RKO (cell line): ENCODE measurements around the gene OLFML2B.

Source experiments
- DNase-seq: peaks from one replicate; pipeline ENCODE4 v3.0.0-alpha.2; 2016; ENCODE audit warnings: low spot score

The OLFML2B gene

GRCh38 chr1:162006081-162006480 lies 17.6 kb downstream of the OLFML2B start:
- DNase-seq = no peak

- no peak for DNase-seq
These were observed 19.2 kb downstream of the OLFML2B start for GRCh38 chr1:162004441-162004950.

- no peak for DNase-seq
These were observed 19.8 kb downstream of the OLFML2B start for GRCh38 chr1:162003830-162004215.

- DNase-seq = no peak
These were observed 20.4 kb downstream of the OLFML2B start for GRCh38 chr1:162003061-162003829.

GRCh38 chr1:162000053-162000420 lies 23.6 kb downstream of the OLFML2B start:
- DNase-seq = no peak

GRCh38 chr1:161999301-162000052 lies 24.2 kb downstream of the OLFML2B start:
- no peak for DNase-seq

- no peak for DNase-seq
These were observed 24.9 kb downstream of the OLFML2B start for GRCh38 chr1:161998811-161999210.

GRCh38 chr1:161997152-161997551 lies 26.5 kb downstream of the OLFML2B start:
- no peak for DNase-seq

- no peak for DNase-seq
These were observed 29.4 kb downstream of the OLFML2B start for GRCh38 chr1:161994175-161994668.

GRCh38 chr1:161993576-161993975 lies 30.1 kb downstream of the OLFML2B start:
- DNase-seq = no peak

GRCh38 chr1:161989786-161990185 lies 33.9 kb downstream of the OLFML2B start:
- no peak for DNase-seq

GRCh38 chr1:161989108-161989507 lies 34.6 kb downstream of the OLFML2B start:
- peak; percentile 5 for DNase-seq

- DNase-seq = no peak
These were observed 35.3 kb downstream of the OLFML2B start for GRCh38 chr1:161988413-161988812.

- no peak for DNase-seq
These were observed 35.8 kb downstream of the OLFML2B start for GRCh38 chr1:161987872-161988271.

- DNase-seq = no peak
These were observed 36.4 kb downstream of the OLFML2B start for GRCh38 chr1:161987303-161987702.

GRCh38 chr1:161986328-161986727 lies 37.3 kb downstream of the OLFML2B start:
- DNase-seq = no peak

- DNase-seq = no peak
These were observed 38.3 kb downstream of the OLFML2B start for GRCh38 chr1:161985301-161985822.

GRCh38 chr1:161983725-161984124 lies 39.9 kb downstream of the OLFML2B start:
- DNase-seq = no peak

- DNase-seq = no peak
These were observed 40.8 kb downstream of the OLFML2B start for GRCh38 chr1:161982917-161983316.

- no peak for DNase-seq
These were observed 41.2 kb downstream of the OLFML2B start for GRCh38 chr1:161982507-161982895.

GRCh38 chr1:161981735-161982506 lies 41.7 kb downstream of the OLFML2B start:
- no peak for DNase-seq

GRCh38 chr1:161981126-161981525 lies 42.5 kb downstream of the OLFML2B start:
- DNase-seq = no peak
